K562 (cell line): Measurements from ENCODE around the gene SORCS2. TPM values are rescaled to one million over a fixed set of nuclear protein-coding genes. Genes with fewer than 3 reads are reported as not detected.

Experiments used
- ATAC-seq: fragments of 200-7000 bp; cut with Tn5 transposase; 3 replicates; pipeline ENCODE4 v1.9.1; 2020; ENCODE audit warnings: moderate library complexity
- BruUV-seq: library from RNA; stranded (reverse); fragments of 400-500 nt; replicated peaks from 2 replicates; lab custom pipeline; 2021; lab: Mats Ljungman, UMichigan
- CTCF ChIA-PET: fragments of 300-600 bp; formaldehyde crosslinking; extraction: SDS; loops from one replicate; lab custom pipeline; 2021; ENCODE audit warnings: low intra/inter-chr PET ratio; lab: Yijun Ruan, JAX
- POLR2A ChIA-PET: fragments of 300-600, 350-650 bp; sonication (Branson Sonifier 250); formaldehyde crosslinking; extraction: SDS; loops from one replicate; lab custom pipeline; 2021; ENCODE audit warnings: antibody characterized with exemption, inconsistent platforms; lab: Yijun Ruan, JAX
- DNase-seq, 4 experiments: peaks; one replicate each; pipeline versions ENCODE4 v3.0.0 to v3.0.0-alpha.2; 2011 to 2018; ENCODE audit warnings: low spot score in 3 of 4, mixed read lengths in 3 of 4; ENCODE audit errors: extremely low read depth in 1 of 4
- FAIRE-seq: peaks from 2 replicates; lab custom pipeline; 2011; peaks lifted over from hg19 to GRCh38; lab: Jason Lieb, UNC
- H2AFZ ChIP-seq: 2 replicates; pipeline ENCODE4 v1.6.0; 2011; ENCODE audit warnings: low read depth, low read length, control low read depth, inconsistent platforms
- H3K27ac ChIP-seq: fragments of 200-600 bp; 3 replicates; pipeline ENCODE4 v1.8.0; 2011; ENCODE audit warnings: low read depth, mild to moderate bottlenecking, control low read depth, inconsistent platforms, low read length, moderate library complexity, mixed read lengths; ENCODE audit errors: extremely low read depth
- H3K27me3 ChIP-seq, 2 experiments: fragments of 300-600 bp in 1 of 2; 2 replicates in 1 of 2; 3 replicates in 1 of 2; pipeline versions ENCODE4 v1.6.0 to v1.8.0; 2011; ENCODE audit warnings: inconsistent platforms in 2 of 2, low read length in 2 of 2, mild to moderate bottlenecking in 1 of 2, mixed read lengths in 1 of 2, moderate library complexity in 1 of 2; ENCODE audit not compliant: control insufficient read depth in 2 of 2, insufficient read depth in 2 of 2
- H3K36me3 ChIP-seq: fragments of 300-600 bp; 3 replicates; pipeline ENCODE4 v1.8.0; 2011; ENCODE audit warnings: mild to moderate bottlenecking, low read length, inconsistent platforms; ENCODE audit not compliant: control insufficient read depth, insufficient read depth
- H3K4me1 ChIP-seq, 2 experiments: fragments of 200-600 bp in 1 of 2; replicated peaks in 1 of 2; 2 replicates in 1 of 2; 3 replicates in 1 of 2; pipeline versions ENCODE4 v1.5.1 to v1.8.0; 2011; ENCODE audit warnings: inconsistent platforms in 2 of 2, low read length in 2 of 2, mild to moderate bottlenecking in 1 of 2, mixed read lengths in 1 of 2, moderate library complexity in 1 of 2; ENCODE audit not compliant: control insufficient read depth in 2 of 2, insufficient read depth in 2 of 2
- H3K4me2 ChIP-seq: 2 replicates; pipeline ENCODE4 v1.6.1; 2011; ENCODE audit warnings: low read length, control low read depth, inconsistent platforms, mixed read lengths; ENCODE audit not compliant: insufficient read depth
- H3K4me3 ChIP-seq: fragments of 200-600 bp; sonication (generic), shearing (Covaris generic); 2 replicates; pipeline ENCODE4 v1.5.1; 2016; ENCODE audit warnings: control low read depth, inconsistent platforms
- H3K79me2 ChIP-seq: fragments of 200-600 bp; 3 replicates; pipeline ENCODE4 v1.8.0; 2011; ENCODE audit warnings: low read length, inconsistent platforms; ENCODE audit not compliant: control insufficient read depth, insufficient read depth
- H3K9ac ChIP-seq, 2 experiments: 2 replicates each; pipeline versions ENCODE4 v1.6.0 to v1.6.1; 2011; ENCODE audit warnings: low read depth in 2 of 2, low read length in 2 of 2, control low read depth in 1 of 2, inconsistent platforms in 1 of 2, mild to moderate bottlenecking in 1 of 2, mixed read lengths in 1 of 2; ENCODE audit not compliant: insufficient read depth in 1 of 2
- H3K9me1 ChIP-seq: one replicate; pipeline ENCODE4 v1.6.0; 2011; ENCODE audit warnings: inconsistent platforms, mild to moderate bottlenecking, low read length, moderate library complexity; ENCODE audit not compliant: control insufficient read depth, insufficient read depth
- H3K9me3 ChIP-seq: replicated peaks from 2 replicates; pipeline ENCODE4 v1.5.1; 2011; ENCODE audit warnings: low read depth, low read length, inconsistent platforms; ENCODE audit not compliant: control insufficient read depth, insufficient read depth
- H4K20me1 ChIP-seq: replicated peaks from 2 replicates; pipeline ENCODE4 v1.6.1; 2011; ENCODE audit warnings: low read length, inconsistent platforms, mixed read lengths; ENCODE audit not compliant: control insufficient read depth, insufficient read depth
- BMI1 ChIP-seq: fragments of 150-350 bp; IDR thresholded peaks from 2 replicates; pipeline ENCODE4 v1.6.1; 2014; ENCODE audit warnings: low read length
- CHD1 ChIP-seq: fragments of 200-600 bp; sonication (generic); IDR thresholded peaks from one replicate; pipeline ENCODE4 v1.6.1; 2012; ENCODE audit warnings: mild to moderate bottlenecking, moderate library complexity, low read length, inconsistent platforms
- CHD4 ChIP-seq: fragments of 200-600 bp; sonication (generic); IDR thresholded peaks from 3 replicates; pipeline ENCODE4 v1.6.1; 2012; ENCODE audit warnings: low read depth, mild to moderate bottlenecking, mixed read lengths, low read length, inconsistent platforms; ENCODE audit not compliant: insufficient read depth, insufficient replicate concordance, poor library complexity, severe bottlenecking
- FOSL1 ChIP-seq: fragments of 200-800 bp; sonication (Bioruptor generic); conservative IDR thresholded peaks from 2 replicates; pipeline ENCODE4 v1.6.1; 2016; ENCODE audit warnings: missing genetic modification characterization, missing compliant biosample characterization
- IFI16 ChIP-seq: fragments of 250-450 bp; sonication (Bioruptor Pico); IDR thresholded peaks from 2 replicates; pipeline ENCODE4 v2.1.2; 2022; ENCODE audit warnings: mild to moderate bottlenecking, inconsistent platforms
- KLF13 ChIP-seq: fragments of 450-650 bp; IDR thresholded peaks from 2 replicates; pipeline ENCODE4 v1.6.1; 2016; ENCODE audit warnings: missing genetic modification characterization, low read depth, mild to moderate bottlenecking, missing compliant biosample characterization, moderate library complexity, borderline replicate concordance
- LARP7 ChIP-seq: fragments of 450-650 bp; IDR thresholded peaks from 2 replicates; pipeline ENCODE4 v1.6.1; 2016
- NR2C1 ChIP-seq, 2 experiments: fragments of 450-650 bp; IDR thresholded peaks; 2 replicates each; pipeline ENCODE4 v1.6.1; 2017; ENCODE audit warnings: mild to moderate bottlenecking in 2 of 2, antibody characterized with exemption in 1 of 2, inconsistent platforms in 1 of 2, missing compliant biosample characterization in 1 of 2, missing genetic modification characterization in 1 of 2
- WGBS: fragments of 100-300 bp; shearing (Covaris generic); methylation state at CpG from one replicate; pipeline ENCODE4 v1.1.6; 2016; ENCODE audit warnings: low coverage, mixed read lengths; ENCODE audit not compliant: insufficient coverage; ENCODE audit errors: missing lambda C conversion rate; 5-methylcytosine and 5-hydroxymethylcytosine counted together
- in situ Hi-C: fragments of 300-500 bp; cut with MboI; formaldehyde crosslinking; loops from 4 replicates; pipeline ENCODE4 v1.15.0; 2018; ENCODE audit warnings: inconsistent platforms, mixed read lengths
- intact Hi-C: fragments of 100-400 bp; cut with micrococcal nuclease; formaldehyde crosslinking; loops from 2 replicates; pipeline ENCODE4 v1.14.2; 2022
- polyA plus RNA-seq, 8 experiments: library from polyadenylated mRNA; depleted of rRNA in 4 of 8; stranded (reverse) in 5 of 8; unstranded in 3 of 8; fragments of >200 nt; fragmentation: Nextera tagmentation in 2 of 8; fragmentation: Illumina TruSeq in 1 of 8; extraction: Ambion mirVana in 2 of 8; extraction: Trizol in 1 of 8; gene quantifications; 2 replicates each; pipeline versions ENCODE4 v1.2.1 to v1.2.3, GENCODE V29; 2011 to 2014; ENCODE audit warnings: inconsistent platforms in 1 of 8, missing spikeins in 1 of 8
- total RNA-seq, 7 experiments: library from RNA; depleted of rRNA in 6 of 7; stranded (reverse); fragments of >200 nt in 6 of 7; fragmentation: Illumina TruSeq in 2 of 7; extraction: Trizol in 2 of 7; gene quantifications; 2 replicates each; pipeline versions ENCODE4 v1.2.1 to v1.2.3, GENCODE V29; 2011 to 2021; ENCODE audit warnings: low replicate concordance in 1 of 7
- TF ChIP-seq, protein P1 (sequence below): fragments of 450-650 bp; IDR thresholded peaks from 2 replicates; pipeline ENCODE4 v1.7.0; 2016; ENCODE audit warnings: borderline replicate concordance
- TF ChIP-seq, protein P2 (sequence below): fragments of 450-650 bp; IDR thresholded peaks from one replicate; pipeline ENCODE4 v1.6.1; 2018; ENCODE audit warnings: mild to moderate bottlenecking, moderate library complexity; ENCODE audit not compliant: partially characterized antibody

The SORCS2 gene
- total and polyA plus RNA-seq, 9 of the 15 experiments (the other 6 are each of a cell fraction or from before 2014, with no cell fraction given), result not detected

DNA sequence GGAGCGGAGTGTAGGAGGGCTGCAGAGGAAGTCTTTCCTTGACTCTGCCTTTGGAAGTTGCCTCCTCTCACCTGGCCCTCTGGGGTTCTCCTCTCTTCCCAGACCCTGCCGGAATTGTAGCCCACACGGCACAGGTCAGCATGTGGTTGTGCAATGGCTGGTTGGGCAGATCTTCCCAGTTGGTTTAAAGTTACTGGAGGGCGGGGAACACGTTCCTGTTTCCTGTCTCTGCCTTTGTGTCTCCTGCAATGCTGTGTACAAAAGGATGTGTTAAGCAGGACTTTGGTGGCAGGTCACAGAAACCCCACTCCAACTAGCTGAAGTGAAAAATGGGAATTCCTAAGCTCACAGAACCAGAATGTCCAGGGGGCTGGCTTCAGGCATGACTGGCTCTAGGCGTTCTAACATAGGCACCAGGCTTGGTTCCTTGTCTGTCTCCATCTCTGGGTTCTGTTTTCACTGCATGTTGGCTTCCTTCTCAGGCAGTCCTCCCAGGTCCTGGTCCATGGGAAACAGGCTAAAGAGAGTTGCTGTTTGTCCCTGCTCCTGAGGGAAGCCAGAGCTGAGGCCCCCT lies 19.9 kb downstream of the SORCS2 start (continued):
- TF ChIP-seq, protein P1, sequence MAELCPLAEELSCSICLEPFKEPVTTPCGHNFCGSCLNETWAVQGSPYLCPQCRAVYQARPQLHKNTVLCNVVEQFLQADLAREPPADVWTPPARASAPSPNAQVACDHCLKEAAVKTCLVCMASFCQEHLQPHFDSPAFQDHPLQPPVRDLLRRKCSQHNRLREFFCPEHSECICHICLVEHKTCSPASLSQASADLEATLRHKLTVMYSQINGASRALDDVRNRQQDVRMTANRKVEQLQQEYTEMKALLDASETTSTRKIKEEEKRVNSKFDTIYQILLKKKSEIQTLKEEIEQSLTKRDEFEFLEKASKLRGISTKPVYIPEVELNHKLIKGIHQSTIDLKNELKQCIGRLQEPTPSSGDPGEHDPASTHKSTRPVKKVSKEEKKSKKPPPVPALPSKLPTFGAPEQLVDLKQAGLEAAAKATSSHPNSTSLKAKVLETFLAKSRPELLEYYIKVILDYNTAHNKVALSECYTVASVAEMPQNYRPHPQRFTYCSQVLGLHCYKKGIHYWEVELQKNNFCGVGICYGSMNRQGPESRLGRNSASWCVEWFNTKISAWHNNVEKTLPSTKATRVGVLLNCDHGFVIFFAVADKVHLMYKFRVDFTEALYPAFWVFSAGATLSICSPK, result no peak
- TF ChIP-seq CHD4 (no peak), IFI16 (no peak), KLF13 (tag) (no peak)

DNA sequence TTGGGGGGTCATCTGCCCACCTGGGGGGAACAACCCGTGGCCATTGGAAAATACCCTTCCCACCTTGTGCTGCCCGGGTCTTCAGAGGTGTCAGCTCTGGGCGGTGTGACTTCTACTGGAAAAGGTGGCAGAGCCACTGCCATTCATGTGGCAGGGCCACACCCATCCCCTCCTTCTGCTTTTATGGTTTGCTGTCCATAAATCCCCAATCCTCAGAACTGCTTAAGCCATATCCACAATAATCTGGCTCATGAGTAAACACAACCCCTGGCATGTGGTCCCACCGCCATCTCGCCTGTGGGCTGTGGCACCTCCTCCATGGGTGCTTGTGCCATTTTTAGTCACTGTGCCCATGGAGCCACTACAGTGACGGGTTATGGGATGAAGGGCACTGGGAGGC lies 20.6 kb downstream of the SORCS2 start:
- ChIA-PET POLR2A (interaction anchor here (0.6 kb wide), 1 partner anchor 21 kb away, joined by 3 read pairs; no protein-coding TSS in a partner anchor), CTCF (no interaction called here)
- in situ Hi-C loops (no loop called here), intact Hi-C loops (no loop called here)
- Histone ChIP-seq H3K9ac (no peak overlapping the region), H4K20me1 (no peaks in the 10 kb centered on the region), H3K4me2 (no peak overlapping the region), H3K4me3 (no peak overlapping the region), H3K9me3 (no peaks in the 10 kb centered on the region), H3K36me3 (no peaks in the 10 kb centered on the region), H3K27me3 (peaks cover 30 to 65% of the 10 kb centered on the region in 2 experiments; a peak in 4 of 5 replicates), H3K4me1 (no peaks in the 10 kb centered on the region; a peak in 1 of 5 replicates), H2AFZ (no peak overlapping the region), H3K27ac (no peak overlapping the region), H3K9me1 (no peaks in the 10 kb centered on the region), H3K79me2 (no peaks in the 10 kb centered on the region)
- no TSS peak for BruUV-seq
- TF ChIP-seq LARP7 (no peak), CHD1 (no peak), FOSL1 (tag) (no peak), NR2C1 (IDR thresholded peaks at IDR 0.05) (no peak), NR2C1 (tag; IDR thresholded peaks at IDR 0.05) (no peak), BMI1 (no peak)
- TF ChIP-seq, protein P2, sequence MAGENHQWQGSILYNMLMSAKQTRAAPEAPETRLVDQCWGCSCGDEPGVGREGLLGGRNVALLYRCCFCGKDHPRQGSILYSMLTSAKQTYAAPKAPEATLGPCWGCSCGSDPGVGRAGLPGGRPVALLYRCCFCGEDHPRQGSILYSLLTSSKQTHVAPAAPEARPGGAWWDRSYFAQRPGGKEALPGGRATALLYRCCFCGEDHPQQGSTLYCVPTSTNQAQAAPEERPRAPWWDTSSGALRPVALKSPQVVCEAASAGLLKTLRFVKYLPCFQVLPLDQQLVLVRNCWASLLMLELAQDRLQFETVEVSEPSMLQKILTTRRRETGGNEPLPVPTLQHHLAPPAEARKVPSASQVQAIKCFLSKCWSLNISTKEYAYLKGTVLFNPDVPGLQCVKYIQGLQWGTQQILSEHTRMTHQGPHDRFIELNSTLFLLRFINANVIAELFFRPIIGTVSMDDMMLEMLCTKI, result no peak
- DNase-seq (no peak), ATAC-seq (no peak), FAIRE-seq (no peak)
- WGBS, result 2% methylated on average over 6 of the region's 6 CpGs
